Measurements from ENCODE around the gene SNORC. TPM values are rescaled to one million over a fixed set of nuclear protein-coding genes. Genes with fewer than 3 reads are reported as not detected.

The SNORC gene
- total and polyA plus RNA-seq, 2 of the 13 experiments (the other 11 are each of a cell fraction or from before 2014, with no cell fraction given), result 59.1 to 86.1 TPM

- TF ChIP-seq AKNA (CRISPR knock-in tag; IDR thresholded peaks at IDR 0.05; ENCODE audit: borderline replicate concordance) (no peak), ZBTB3 (CRISPR knock-in tag; IDR thresholded peaks at IDR 0.05; ENCODE audit: borderline replicate concordance, low read depth) (no peak), REST (IDR thresholded peaks at IDR 0.05; ENCODE audit: borderline replicate concordance in 1 of 2, low read depth in 1 of 2, low read length in 2 of 2) (peak in 1 of 2 experiments; percentile 78; a peak in 1 of 4 replicates), HOXD1 (CRISPR knock-in tag; IDR thresholded peaks at IDR 0.05) (no peak), KLF6 (CRISPR knock-in tag; IDR thresholded peaks at IDR 0.05) (peak; percentile 92), IRX3 (CRISPR knock-in tag; IDR thresholded peaks at IDR 0.05; ENCODE audit: borderline replicate concordance, low read depth) (peak; percentile 69; the same call in 1 of the 2 replicates), ZNF343 (CRISPR knock-in tag; IDR thresholded peaks at IDR 0.05) (no peak), ZNF18 (CRISPR knock-in tag; IDR thresholded peaks at IDR 0.05; ENCODE audit: insufficient replicate concordance) (peak; percentile 35), ZNF776 (CRISPR knock-in tag; IDR thresholded peaks at IDR 0.05) (no peak), GLMP (CRISPR knock-in tag; IDR thresholded peaks at IDR 0.05; ENCODE audit: borderline replicate concordance) (no peak), SNAPC4 (CRISPR knock-in tag; IDR thresholded peaks at IDR 0.05) (no peak)
These were observed 12.9 kb upstream of the SNORC start (continued) for GRCh38 chr2:232857158-232857563.
